ENCODE data around the gene DPEP1.
"Not testable (repeated sequence)": the region's sequence is repeated elsewhere in the genome, so short reads cannot be mapped to it uniquely, and the experiment has no call there.

DPEP1 gene

GRCh38 chr16:89577055-89577759 is 36.2 kb upstream of the DPEP1 start:
- no peak for DNase-seq

DNA sequence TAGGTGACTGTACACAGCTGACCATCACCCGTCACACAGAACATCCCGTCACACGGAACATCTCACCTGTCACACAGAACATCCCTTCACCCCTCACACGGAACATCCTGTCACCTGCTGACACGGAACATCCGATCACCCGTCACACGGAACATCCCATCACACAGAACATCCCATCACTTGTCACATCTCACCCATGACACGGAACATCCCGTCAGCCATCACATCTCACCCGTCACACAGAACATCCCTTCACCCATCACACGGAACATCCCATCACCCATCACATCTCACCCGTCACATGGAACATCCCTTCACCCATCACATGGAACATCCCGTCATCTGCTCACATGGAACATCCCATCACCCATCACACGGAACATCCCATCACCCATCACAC is 34.1 kb upstream of the DPEP1 start:
- DNase-seq, result no peak

DNA sequence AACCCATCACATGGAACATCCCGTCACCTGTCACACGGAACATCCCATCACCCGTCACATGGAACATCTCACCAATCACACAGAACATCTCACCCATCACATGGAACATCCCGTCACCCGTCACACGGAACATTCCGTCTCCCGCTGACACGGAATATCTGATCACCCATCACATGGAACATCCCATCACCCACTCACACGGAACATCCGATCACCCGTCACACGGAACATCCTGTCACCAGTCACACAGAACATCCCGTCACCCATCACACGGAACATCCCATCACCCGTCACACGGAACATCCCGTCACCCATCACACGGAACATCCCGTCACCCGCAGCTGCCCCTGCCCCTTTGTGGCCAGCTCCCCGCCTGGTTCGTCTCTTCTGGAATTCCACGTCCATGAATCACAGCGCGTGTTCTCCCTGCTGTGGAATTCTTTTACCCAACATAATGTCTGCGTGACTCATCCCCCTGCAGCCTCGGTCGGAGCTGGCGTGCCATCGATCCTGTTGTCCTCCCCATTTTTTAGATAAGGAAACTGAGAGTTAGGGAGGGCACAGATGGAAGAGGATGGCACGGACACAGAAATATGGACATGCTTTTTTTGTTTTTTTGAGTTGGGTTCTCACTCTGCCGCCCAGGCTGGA is 32.3 kb upstream of the DPEP1 start:
- DNase-seq, result no peak

- no peak for DNase-seq
These were observed 31.4 kb upstream of the DPEP1 start for GRCh38 chr16:89581861-89582563.

GRCh38 chr16:89582614-89583196 is 30.7 kb upstream of the DPEP1 start:
- DNase-seq, result no peak

DNA sequence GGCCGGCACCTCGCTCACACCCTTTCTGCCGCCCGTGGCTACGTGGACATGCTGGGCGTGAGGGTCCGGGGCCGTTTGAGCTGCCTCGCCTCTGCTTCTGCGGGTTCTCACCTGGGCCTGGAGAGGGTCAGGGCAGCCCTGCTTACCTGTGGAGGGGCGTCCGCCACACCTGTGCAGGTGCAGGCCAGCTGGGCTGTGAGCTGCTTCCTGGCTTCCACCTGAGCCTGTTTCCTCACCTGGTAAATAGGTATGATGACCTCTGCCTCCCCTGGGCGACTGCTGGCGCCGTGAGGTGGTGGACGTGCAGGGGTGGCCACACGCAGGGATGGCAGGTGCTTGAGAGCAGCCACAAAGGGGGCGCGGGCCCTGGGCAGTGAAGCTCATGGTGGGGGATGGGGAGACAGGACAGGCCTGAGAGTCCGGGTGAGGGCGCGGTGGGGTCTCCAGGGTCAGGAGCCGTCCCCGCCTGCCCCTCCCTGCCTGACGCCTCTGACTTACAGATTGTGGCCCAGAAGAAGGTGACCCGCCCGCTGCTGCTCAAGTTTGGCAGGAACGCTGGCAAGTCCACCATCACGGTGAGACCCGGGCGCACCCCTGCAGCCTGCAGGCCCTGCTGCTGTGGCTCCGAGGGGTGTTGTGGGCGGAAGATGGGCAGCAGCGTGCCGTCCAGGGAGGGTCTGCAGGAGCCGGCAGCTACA is 30.1 kb upstream of the DPEP1 start:
- DNase-seq, result no peak

GRCh38 chr16:89583895-89584644 is 29.4 kb upstream of the DPEP1 start:
- DNase-seq, result no peak

- DNase-seq, result no peak
These were observed 28.5 kb upstream of the DPEP1 start for GRCh38 chr16:89584768-89585549.

- DNase-seq, result no peak
These were observed 27.2 kb upstream of the DPEP1 start for GRCh38 chr16:89586218-89586617.

DNA sequence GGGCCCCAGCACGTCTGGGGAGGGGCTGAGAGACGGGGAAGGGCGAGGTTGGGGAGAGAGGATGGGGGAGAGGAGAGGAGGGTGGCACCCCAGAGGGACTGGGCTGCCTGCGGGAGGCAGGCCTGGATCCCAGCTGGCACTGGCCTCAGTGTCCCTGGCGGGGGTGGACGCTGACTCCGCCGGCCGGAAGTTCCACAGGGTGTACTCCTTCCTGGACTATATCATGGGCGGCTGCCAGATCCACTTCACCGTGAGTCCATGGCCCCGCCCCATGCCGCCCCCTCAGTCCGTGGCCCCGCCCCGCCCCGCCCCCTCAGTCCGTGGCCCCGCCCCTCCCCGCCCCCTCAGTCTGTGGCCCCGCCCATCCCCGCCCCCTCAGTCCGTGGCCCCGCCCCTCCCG is 26.6 kb upstream of the DPEP1 start:
- no peak for DNase-seq

DNA sequence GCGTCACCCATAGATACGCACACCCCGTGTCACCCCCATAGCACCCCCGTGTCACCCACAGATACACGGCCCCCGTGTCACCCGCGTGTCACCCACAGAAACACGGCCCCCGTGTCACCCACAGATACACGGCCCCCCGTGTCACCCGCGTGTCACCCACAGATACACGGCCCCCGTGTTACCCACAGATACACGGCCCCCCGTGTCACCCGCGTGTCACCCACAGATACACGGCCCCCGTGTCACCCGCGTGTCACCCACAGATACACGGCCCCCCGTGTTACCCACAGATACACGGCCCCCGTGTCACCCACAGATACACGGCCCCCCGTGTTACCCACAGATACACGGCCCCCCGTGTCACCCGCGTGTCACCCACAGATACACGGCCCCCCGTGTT is 25.8 kb upstream of the DPEP1 start:
- not testable (repeated sequence) for DNase-seq

GRCh38 chr16:89588413-89589109 is 24.9 kb upstream of the DPEP1 start:
- DNase-seq, result no peak

DNA sequence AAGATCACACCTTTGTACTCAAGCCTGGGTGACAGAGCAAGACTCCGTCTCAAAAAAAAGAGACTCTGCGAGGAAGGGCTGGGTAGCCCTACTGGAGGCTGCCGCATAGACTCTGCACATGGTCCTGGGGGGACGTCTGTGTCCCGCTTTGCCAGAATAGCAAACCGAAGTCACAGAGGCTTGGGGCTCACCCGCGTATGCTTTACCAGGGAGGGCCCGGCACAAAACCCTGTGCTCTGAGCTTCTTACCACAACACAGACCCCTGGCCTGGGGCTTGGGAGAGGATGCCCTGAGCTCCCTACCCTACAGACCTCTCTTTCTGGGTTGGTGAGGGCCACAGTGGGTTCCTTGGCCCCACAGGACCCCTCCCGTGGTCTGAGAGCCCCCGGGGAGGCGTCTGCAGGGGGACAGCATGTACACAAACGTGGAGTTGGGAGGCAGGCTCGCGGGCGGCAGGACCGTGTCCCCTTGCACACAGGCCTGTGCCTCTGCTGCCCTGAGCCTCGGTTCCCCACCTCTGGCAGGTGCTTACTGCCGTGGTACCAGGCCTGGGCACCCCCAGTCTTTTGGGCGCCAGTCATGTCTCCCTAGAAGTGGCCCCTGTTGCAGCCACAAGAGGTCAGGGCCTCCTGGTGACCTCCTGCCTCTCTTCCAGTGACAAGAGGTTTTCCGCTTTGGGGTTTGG is 24.1 kb upstream of the DPEP1 start:
- DNase-seq, result no peak

DNA sequence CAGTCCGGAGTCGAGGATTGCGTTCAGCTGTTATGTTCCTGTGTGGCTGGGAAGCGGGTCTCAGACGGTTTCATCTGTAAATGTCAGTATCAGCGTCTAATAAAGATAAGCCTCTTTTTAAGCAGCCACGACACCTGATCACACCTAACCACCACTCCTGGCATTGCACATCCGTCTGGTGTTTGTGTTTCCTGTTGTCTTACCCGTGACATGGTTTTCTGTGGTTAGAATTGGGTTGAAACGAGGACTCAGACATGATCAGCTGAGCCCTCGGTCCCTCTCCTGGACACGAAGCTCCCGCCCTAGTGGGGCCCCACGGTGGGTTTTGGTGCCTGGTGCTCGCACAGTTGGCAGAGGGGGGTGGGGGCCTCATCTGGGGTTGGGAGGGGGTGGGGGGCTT is 19.6 kb upstream of the DPEP1 start:
- DNase-seq, result no peak

DNA sequence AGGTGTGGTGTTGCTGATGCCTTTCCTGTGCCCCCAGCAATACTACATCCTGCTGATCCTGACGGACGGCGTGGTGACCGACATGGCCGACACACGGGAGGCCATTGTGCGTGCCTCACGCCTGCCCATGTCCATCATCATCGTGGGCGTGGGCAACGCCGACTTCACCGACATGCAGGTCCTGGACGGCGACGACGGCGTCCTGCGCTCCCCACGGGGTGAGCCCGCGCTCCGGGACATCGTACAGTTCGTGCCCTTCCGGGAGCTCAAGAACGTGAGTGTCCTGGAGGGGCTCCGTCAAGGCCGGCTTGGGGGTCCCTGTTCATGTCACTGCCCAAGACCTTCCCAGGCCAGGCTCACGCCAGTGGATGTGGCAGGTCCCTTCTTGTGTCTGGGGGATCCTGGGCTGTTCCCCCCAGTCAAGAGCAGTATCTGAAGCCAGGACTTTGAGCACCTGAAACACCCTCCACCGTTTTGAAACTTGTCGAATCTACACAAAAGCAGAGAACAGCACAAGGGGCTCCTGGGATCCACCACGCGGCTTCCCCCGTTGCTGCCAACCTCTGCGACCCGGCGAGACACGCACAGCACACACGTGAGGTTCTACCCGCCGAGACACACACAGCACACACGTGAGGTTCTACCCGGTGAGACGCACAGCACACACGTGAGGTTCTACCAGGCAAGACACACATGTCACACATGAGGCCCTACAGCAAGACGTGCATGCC is 17.9 kb upstream of the DPEP1 start:
- DNase-seq, result no peak

DNA sequence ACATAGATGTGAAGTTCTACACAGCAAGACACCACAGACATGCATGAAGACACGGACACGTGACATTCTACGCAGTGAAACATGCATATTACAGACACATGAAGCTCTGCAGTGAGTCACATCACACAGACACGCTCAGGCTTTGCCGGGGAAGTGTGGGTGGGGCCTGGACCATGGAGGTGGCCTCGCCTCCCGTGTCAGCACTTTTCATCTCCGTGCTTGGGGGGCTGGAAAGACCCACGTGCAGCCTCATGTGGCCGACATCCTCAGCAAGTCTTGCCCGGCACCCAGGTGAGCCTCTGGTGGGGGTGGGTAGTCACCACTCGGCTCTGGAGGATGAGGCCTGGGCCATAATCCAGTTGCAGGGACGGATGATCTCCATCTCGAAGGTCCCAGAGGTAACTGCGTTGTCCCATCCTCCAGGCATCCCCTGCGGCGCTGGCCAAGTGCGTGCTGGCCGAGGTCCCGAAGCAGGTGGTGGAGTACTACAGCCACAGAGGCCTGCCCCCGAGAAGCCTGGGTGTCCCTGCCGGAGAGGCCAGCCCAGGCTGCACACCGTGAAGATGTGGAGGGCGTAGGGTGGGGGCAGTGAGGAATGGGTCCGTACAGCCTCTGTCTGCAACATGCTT is 17.3 kb upstream of the DPEP1 start:
- DNase-seq, result no peak

DNA sequence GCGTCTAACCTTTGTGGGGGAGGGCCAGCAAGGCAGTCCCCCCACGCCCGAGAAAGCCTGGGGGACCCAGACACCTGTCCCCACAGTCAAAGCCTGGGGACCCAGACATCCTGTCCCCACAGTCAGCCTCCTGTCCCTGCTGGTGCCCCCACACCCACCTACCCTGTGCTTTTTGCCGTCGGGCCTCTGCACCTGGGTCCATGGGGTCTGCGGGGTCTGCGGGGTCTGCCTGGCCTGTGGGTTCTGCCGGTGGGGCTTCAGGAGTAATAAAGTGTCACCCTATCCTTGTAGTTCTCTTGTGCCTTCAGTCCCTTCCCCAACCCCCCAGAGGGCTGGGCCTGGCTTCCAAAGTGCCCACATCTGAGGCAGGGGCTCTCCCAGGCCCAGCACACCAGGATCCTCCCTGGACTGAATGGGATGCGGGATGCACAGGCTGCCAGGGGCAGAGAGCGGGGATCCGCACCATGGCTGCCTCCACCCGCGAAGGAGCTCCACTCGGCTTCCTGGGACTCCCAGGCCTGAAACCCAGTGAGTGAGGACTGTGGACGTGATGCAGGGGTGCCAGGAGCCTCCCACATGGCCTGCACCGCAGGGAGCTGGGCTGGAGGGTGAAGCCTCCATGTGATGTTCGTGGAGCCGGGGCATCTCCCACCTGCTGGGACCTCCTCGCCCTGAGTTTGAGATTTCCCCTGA is 16.3 kb upstream of the DPEP1 start:
- no peak for DNase-seq

DNA sequence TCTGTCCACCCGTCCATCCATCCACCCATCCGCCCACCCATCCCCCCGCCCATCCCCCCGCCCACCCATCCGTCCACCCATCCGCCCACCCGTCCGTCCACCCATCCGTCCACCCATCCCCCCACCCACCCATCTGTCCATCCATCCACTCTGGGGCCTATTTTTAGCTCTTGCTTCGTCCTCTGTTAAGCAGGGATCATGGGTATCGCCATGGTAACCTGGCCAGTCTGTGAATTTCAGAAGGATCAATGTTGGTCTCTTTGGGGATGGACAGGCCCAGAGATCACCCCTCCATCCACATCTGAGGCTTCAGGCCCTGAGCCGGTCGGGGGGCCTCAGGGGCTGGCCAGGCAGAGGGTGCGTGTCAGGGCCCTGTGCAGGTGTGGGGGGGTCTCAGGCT is 15.2 kb upstream of the DPEP1 start:
- DNase-seq, result no peak

DNA sequence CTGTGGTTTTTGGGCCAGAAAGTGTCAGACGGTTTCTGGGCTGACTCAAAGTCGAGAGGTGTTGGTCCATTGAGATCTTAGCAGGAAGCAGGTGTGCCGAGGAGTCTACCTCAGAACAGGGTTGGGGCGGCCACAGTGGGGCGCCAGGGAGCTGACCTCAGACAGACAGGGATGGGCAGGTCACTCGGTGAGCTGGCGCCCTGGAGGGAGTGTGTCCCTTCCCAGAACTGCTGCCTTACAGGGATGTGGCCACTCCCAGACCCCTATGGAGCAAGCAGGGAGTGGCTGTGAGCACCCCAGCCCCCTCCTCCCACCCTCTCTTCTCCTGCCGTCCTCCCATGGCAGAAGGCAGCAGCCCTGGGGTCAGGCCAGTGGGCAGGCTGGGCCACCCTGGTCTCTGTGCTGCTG is 14.0 kb upstream of the DPEP1 start:
- no peak for DNase-seq
